Epithelial cell of esophagus (primary cell): ENCODE results near the gene CHAF1A.
A peak's percentile ranks its signal among the peaks of the same experiment; 100 is the strongest.

Source experiments
- DNase-seq: peaks from one replicate; pipeline ENCODE4 v3.0.0; 2010; ENCODE audit warnings: low read depth
- H3K4me3 ChIP-seq: 2 replicates; pipeline ENCODE4 v1.5.1; 2011; ENCODE audit warnings: mild to moderate bottlenecking, low read length, control low read depth
- TF ChIP-seq, protein P1 (sequence below): IDR thresholded peaks from 2 replicates; pipeline ENCODE4 v1.5.1; 2011; ENCODE audit warnings: low read depth, mild to moderate bottlenecking, low read length, control low read depth, inconsistent platforms; ENCODE audit not compliant: insufficient read depth; ENCODE audit errors: missing control alignments

CHAF1A gene

DNA sequence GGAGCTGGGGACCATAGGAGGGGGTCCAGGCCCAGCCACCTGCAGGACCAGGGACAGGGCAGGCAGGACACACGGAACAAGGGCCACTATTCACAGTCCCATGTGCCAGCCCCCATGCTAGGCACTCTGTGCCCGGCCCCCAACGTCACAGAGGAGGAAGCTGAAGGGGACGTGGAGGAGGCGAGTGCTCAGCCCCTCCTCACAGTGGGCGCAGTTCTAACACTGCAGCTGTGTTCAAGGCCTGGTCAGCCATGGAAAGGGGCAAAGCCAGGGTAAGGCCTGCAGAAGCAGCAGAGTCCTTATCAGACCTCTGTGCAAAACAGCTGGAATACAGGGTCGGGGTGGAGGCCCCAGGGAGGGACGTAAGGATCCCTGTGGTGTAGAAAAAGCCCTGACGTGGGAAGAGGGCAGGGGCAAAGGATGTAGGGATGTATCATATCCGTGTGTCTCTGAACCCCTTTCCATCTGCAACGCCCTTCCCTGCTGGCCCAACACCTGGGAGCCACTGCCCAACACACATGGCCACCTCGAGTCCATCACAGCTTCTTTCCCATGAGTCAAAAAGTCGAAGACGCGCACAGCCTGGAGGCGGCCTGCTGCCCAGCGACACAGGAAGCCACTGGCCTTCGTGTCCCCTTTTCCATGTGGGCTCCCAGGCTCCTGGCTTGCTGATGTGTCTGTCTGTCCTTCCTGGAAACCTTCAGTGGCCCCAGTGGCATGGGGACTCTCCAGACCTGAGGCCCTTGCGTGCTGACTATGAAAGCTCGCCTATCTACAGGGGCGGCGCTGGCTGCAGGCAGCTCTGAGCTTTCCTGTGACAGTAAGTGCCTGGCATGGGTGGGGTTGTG, 30.1 kb upstream of the CHAF1A start:
- no peak for DNase-seq
- H3K4me3 ChIP-seq = no peak overlapping the region
- TF ChIP-seq, protein P1, sequence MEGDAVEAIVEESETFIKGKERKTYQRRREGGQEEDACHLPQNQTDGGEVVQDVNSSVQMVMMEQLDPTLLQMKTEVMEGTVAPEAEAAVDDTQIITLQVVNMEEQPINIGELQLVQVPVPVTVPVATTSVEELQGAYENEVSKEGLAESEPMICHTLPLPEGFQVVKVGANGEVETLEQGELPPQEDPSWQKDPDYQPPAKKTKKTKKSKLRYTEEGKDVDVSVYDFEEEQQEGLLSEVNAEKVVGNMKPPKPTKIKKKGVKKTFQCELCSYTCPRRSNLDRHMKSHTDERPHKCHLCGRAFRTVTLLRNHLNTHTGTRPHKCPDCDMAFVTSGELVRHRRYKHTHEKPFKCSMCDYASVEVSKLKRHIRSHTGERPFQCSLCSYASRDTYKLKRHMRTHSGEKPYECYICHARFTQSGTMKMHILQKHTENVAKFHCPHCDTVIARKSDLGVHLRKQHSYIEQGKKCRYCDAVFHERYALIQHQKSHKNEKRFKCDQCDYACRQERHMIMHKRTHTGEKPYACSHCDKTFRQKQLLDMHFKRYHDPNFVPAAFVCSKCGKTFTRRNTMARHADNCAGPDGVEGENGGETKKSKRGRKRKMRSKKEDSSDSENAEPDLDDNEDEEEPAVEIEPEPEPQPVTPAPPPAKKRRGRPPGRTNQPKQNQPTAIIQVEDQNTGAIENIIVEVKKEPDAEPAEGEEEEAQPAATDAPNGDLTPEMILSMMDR = no peak

DNA sequence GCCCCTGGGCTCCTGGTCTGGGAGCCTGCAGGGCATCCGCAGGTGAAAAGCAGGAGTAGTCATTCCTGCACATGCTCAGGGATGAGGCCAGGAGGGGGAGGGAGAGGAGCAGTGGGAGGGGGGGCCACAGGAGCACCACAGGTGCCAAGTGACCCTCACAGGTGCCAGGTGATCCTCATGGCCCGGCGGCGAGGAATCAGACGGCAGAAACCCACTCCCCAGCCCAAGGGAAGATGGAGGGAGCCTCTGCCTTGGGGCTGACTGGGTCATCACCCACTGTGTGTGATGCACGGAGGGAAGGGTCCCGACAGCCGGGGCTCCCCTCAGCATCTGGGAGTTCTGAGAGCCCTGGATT, 29.4 kb upstream of the CHAF1A start:
- TF ChIP-seq, protein P1 = no peak
- no peak for DNase-seq
- H3K4me3 ChIP-seq = no peak overlapping the region

DNA sequence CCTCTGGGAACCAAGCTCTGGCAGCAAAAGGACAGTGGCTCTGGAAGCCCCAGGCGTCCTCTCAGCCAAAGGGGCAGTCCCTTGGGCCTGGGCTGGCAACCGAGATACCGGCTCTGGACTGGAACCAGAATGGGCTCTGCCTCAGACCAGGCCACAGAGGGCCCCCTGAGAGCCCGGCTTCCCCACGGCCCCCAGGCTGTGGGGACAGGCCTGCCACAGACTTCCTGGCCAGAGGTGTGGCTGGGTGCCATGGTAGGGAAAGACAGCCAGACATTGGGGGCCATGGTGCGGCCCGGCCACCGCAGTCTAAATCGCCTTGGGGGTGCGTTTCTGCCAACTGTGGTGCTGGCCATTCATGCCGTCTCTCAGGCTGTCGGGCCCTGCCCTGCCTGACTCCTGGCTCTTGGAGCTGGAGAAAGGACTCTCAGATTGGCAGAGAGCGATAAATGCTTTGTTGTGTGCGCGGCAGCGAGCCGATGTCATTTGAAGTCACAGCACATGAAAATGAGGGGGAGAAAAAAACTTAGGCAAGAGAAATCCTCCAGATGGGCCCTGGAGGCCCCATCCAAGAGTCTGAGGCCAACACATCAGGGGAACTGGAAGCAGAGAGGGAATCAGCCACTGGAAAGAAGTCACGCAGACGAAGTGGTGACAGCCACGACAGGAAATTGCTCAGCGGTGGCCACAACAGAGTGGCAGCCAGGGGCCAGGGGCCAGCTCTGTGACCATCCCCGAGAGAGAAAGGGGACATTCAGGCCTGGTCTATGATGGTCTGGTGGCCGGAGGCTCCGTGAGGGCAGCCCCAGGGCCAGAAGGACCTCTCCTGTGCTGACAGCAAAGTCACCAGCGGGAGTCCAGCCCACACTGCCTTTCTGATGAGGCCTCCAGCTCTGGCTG, 28.6 kb upstream of the CHAF1A start:
- TF ChIP-seq, protein P1 = no peak
- DNase-seq = no peak
- H3K4me3 ChIP-seq = no peak overlapping the region

DNA sequence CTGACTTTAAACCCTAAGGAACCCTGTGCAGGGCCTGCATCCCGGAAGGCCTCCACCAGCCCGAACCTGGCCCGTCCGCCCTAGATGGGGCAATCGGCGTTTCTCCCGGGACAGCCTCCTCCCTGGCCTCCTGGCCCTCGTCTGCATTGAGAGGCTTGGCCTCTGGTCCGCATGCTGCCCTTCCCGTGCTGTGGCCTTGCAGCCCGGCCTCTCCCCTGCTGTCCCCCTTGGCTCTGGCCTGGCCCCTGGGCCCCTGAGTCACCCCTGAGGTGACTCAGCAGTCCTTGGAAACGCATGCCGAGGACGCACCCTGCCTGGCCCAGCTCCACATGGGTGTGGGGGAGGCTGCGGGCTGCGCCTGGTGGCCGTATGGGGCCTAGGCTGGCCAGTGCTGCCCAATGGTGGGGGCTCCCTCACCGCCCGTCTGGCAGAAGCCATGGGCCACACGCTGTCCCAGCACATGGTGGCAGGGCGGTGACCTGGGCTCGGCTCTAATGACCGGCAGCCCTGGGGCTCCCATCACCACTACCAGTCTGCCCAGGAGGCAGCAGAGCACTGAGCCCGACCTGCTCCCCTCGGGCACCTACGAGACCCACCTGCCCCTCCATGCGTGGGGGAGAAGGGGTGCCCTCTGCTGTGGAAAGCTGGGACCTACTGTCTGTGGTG, 27.8 kb upstream of the CHAF1A start:
- TF ChIP-seq, protein P1 = no peak
- peak; percentile 81 for DNase-seq
- H3K4me3 ChIP-seq = no peak overlapping the region

DNA sequence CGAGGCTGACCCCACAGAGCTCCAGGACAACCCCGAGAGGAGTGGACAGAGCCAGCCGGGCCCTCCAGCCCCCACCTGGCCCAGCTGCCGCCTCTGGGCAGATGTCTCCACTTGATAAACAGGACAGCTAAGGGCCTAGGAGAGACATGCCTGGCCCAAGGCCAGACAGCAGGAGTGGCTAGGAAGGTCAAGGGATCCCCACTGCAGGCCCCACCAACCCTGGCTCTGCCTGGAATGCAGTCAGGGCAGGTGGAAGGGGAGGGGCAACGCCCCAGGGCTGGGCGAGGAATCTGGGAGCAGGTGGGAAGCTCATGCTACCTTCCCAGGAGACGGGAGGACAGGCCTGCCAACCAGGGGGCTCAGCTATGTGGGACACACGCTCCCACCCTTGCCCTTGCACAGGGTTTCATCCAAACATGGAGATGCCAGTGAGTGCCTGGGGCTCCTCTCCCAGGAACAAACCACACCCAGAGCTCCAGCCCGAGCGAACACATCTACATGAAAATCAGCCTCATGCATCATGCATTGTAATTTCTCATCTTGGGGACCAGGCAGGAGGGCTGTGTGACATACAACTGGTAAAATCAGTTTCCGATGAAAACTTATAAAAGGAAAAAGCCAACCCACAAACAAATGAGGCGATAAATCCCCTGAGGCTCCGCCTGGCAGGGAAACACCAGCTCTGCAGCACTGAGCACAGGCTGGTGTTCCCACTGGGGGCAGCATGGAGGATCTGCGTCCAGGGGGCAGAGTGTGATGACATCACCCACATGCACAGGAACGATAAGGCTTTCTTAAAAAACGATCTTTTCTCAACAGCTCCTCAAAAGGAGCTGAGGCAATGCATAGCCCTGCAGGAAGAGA, 27.0 kb upstream of the CHAF1A start:
- H3K4me3 ChIP-seq = no peak overlapping the region
- TF ChIP-seq, protein P1 = peak; percentile 28
- peak; percentile 82 for DNase-seq

DNA sequence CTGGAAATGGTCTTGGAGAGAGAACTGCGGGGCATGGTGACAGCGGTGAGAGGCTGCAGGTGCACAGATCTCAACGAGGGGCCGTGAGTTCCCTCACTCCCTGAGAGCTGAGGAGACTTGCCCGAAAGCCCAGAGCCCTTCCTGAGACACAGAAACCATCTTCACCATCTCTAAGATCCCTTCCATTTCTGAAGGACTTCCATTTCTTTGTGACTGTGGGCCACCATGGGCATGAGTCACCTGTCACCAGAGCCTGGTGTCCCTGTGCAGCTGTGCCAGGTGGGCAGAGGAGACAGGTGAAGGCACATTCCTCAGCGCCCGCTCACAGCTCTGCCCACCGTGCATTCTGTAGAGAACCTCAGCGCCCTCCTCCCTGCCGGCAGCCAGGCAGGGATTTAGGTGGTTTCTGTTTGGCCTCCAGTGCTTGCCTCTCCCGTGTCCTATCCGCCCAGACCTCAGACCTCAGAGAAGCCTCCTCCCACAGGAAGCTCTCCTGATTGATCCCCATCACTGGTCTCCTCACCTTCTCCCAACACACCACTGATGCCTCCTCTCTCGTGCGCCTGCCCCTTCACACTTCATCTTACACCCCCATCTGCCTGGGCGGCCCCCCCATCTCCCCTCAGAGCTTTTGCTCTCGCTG, 26.3 kb upstream of the CHAF1A start:
- no peak overlapping the region for H3K4me3 ChIP-seq
- TF ChIP-seq, protein P1 = no peak
- no peak for DNase-seq
